Activated CD4-positive, alpha-beta T cell treated with anti-CD3 and anti-CD28 coated beads, Interleukin-2, amount 50 U/mL, for 24 hours (primary cell): ENCODE results near the gene PIGQ.

Experiments used
- DNase-seq, 2 donors: peaks; one replicate each; pipeline ENCODE4 v3.0.0-alpha.2; 2020; ENCODE audit warnings: low read depth in 1 of 2, low spot score in 1 of 2

The PIGQ gene

GRCh38 chr16:566475-567372 lies 3.0 kb upstream of the PIGQ start, which contains the start of gene NHLRC4:
TSS of gene NHLRC4 (plus strand) at chr16:567005. CDS start at chr16:568048, 1,043 bp downstream.
- DNase-seq: peak in 1 of 2 donors; percentile 35

DNA sequence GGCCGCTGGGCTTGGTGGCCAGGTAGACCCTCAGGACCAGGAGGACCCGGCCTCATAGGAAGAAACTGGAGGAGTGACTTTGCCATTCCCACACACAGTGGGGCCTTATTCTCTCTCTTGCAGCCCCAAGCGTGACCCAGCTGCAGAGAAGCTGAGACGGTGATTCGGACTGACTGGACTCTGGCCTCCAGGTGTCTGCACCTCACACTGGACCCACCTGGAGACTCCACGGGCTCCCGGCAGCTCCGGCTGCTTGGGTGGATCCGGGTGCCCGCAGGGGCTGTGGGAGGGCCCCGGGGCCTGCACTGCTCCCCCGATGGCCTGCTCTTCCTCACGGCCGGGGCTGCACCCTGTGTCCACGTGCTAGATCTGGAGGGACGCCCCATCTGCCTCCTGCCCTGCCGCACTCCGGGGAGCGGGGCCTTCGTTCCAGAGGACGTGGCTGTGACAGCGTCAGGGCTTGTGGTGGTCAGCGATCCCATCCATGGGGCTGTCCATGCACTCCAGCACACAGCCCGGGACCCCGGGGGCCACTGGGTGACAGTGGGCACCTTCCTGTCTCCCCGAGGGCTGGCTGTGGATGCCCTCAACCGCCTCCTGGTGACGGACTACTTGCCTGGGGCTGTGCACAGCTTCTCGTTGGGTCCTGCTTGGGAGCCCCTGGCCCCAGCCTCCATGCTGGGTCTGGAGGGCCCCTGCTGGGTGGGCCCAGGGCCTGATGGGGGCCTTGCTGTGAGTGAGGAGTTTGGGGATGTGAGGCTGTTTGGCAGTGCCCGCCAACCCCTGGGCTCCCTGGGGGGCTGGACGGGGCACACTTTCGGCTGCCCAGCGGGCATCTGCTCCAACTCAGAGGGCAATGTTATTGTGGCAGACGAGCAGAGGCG lies 2.2 kb upstream of the PIGQ start:
- no peak for DNase-seq

DNA sequence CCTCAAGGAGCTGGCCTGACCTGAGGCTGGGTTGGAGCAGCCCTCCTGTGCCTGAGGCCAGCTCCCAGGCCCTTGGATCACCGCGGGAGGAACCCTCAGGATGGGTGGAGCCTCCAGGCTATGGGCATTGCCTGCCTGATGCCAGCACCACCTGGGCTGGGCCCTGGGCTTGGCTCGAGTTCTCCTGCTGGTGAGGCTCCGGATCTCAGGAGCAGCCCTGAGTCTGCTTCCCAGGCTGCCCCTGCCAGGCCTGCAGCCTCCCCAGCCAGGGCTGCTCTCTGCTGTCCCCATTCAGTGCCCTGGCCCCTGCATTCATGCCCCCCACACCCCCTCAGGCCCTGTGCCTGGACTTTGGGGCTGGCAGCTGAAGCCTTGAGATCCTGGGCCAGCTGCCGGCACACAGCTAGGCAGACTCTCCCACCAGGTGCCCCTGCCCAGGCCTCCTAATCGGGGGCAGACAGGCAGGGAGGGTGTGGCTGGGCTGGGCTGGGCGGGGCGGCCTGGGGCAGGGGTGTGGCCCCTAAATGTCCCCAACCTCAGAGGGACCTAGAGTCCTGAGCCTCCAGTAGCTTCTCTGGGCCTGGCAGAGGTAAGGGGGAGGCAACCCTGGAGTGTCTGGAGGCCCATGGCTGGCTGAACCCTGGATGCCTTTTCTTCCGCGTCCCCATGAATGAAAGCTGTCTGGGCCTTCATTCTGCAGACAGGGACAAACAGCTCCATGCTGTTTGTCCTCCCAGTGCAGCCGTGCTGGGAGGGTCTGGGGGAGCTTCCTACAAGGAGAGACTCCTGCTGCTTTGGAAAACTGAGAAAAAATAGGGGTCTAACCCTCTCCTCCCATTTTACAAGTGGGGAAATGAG lies 1.1 kb upstream of the PIGQ start:
- no peak for DNase-seq

DNA sequence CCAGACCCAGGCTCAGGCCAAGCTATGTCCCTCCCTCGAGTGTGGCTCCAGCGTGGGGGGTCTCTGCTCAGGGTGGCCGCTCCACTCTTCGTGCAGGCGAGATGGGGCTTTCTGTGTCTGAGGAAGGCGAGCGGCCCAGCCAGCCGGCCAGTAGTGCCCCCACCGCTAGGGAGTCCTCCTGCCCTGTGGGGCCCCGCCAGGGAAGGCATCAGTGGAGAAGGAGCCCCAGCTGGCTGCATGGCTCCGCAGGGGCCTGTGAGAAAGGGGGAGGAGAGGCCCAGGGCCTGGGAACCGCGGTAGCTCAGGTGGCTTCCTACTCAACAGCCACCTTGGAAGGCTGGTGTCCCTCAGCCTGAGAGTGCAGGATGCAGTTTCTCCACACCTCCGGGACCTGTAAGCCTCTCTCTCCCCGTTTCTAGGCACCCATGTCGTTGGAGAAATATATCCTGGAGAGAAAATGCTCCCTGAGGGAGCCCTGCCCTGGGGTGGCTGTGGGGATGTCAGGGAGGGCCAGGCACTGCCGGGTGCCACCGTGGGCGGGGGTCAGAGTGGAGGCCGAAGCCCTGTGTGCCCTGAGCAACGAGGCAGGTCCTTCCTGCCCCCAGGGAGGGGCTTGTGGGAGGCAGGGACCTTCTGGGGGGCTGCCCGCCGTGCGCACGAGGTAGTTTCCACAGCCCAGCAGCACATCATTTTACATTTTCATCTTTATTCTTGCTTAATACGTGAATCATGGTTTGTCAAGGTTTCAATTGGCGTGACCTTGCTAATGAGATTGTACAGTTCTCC lies 3.3 kb downstream of the PIGQ start:
- no peak for DNase-seq

- DNase-seq: no peak
Measured at GRCh38 chr16:574021-574760, 4.4 kb downstream of the PIGQ start.

GRCh38 chr16:575354-576196 lies 5.8 kb downstream of the PIGQ start:
- no peak for DNase-seq

- no peak for DNase-seq
Measured at GRCh38 chr16:576197-576822, 6.5 kb downstream of the PIGQ start.

GRCh38 chr16:576823-577201 lies 7.0 kb downstream of the PIGQ start:
- DNase-seq: no peak

- DNase-seq: no peak
Measured at GRCh38 chr16:577796-578195, 8.0 kb downstream of the PIGQ start.

DNA sequence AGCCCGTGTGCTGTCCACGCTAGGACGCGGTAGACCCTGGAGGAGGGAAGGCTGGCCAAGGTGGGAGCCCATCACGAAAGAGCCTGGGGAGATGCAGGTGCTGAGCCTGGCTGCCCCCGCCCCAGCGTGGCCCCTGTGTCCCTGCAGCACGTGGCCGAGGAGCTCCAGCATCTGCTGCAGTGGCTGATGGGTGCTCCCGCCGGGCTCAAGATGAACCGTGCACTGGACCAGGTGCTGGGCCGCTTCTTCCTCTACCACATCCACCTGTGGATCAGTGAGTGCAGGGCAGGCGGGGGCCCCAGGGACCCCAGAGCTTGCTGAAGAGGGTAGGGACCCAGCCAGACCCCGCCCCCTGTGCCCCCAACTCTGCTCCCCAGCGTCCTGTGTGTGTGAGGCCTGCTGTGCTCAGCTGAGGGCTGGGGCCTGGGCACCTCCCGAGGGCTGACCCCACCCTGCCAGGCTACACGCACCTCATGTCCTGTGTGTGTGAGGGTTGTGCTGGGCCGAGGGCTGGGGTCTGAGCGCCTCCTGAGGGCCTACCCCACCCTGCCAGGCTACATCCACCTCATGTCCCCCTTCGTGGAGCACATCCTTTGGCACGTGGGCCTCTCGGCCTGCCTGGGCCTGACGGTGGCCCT lies 8.6 kb downstream of the PIGQ start:
- DNase-seq: no peak

DNA sequence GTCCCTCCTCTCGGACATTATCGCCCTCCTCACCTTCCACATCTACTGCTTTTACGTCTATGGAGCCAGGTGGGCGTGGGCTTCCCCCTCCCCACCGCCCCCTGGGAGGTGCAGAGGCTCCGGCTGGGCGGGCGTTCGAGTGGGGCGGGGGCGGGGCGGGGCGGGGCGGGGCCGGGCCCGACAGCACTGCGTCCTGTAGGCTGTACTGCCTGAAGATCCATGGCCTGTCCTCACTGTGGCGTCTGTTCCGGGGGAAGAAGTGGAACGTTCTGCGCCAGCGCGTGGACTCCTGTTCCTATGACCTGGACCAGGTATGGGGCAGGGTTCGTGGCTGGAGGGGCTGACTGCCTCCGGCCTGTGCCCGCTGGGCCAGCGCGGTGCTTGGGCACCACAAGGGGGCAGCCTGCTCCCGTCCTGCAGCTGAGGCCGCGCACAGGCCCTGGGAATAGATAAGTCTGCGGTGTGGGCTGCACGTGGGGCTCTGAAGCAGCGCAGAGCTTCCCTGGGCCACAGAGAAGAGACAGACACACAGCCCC lies 9.2 kb downstream of the PIGQ start:
- DNase-seq: peak; percentile 29 to 52

- no peak for DNase-seq
Measured at GRCh38 chr16:580141-580945, 10.6 kb downstream of the PIGQ start.

DNA sequence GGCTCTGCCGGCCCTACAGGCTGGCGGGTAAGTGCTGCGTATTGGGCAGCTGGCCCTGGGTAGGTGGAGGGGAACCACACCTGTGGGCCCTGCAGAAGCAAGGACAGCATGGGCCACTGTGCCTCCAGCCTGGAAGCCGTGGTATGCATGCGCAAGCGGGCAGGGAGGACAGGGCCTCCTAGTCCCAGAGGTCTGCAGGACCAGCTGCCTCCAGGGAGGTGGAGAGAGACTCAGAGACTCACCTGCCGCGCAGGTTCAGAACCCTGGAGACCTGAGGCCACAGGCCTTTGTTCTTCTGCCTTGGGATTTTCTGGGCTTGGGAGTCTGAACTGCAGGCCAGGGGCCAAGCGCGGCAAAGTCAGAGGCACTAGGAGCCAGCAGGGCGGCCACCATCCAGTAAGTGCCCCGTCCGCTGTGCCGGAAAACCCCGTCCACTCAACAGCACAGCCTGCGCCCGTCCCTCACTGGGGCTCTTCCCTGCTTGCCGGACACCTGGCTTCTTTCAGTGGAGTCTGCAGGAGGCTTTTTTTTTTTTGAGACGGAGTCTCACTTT lies 11.3 kb downstream of the PIGQ start:
- DNase-seq: no peak

DNA sequence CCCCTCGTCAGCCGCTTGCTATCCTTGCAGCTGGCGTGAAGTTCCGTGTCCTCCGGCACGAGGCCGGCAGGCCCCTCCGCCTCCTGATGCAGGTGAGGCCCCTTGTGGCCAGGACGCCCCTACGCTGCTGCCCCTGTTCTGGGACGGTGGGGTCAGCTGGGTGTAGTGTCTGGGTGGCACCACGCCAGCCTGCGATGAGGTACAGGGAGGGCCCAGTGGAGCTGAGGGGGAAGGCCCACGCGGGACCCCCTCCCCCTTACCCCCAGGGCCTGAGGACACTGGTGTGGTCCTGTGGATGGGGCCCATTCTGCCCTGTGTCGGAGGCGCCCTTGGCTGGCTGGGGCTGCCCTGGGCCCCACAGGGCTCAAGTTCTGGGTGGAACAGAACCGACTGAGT lies 12.4 kb downstream of the PIGQ start:
- DNase-seq: no peak

DNA sequence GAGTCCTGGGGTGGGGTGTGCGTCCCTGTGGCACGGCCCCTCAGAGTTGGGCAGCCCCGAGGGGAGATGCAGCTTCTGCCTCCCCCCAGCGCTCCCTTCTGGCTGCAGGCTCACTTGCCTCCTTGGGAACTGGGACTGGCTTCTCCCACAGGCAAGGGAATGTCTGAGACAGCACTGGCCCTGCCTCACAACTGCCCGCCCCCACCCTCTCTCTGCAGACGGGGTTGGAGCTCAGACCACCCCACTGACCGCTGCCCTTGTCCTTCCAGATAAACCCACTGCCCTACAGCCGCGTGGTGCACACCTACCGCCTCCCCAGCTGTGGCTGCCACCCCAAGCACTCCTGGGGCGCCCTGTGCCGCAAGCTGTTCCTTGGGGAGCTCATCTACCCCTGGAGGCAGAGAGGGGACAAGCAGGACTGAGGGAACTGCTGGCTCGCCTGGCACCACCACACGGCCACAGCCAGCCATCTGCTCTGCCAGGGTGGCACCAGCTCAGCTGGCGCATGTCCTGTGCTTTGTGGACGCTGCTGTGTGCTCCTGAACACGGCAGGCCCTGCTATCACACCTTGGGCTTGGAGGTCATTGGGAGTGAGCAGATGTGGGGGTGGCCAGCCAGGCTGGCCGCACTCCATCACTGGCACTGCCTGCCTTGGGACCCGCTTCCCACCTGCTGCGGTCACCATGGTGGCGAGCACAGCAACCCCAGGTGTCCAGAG lies 13.0 kb downstream of the PIGQ start:
- no peak for DNase-seq

- DNase-seq: no peak
Measured at GRCh38 chr16:583470-583814, 13.7 kb downstream of the PIGQ start.
